GM12878 (cell line): ENCODE data around the gene ACRBP. TPM values are rescaled to one million over a fixed set of nuclear protein-coding genes. Genes with fewer than 3 reads are reported as not detected.
A peak's percentile ranks its signal among the peaks of the same experiment; 100 is the strongest.

Source experiments
- BACH1 ChIP-seq: fragments of 450-650 bp; IDR thresholded peaks from 2 replicates; pipeline ENCODE4 v1.6.1; 2017; ENCODE audit warnings: mild to moderate bottlenecking, borderline replicate concordance
- BCL11A ChIP-seq: IDR thresholded peaks from 2 replicates; pipeline ENCODE4 v1.6.1; 2011; ENCODE audit warnings: low read depth, low read length
- BRCA1 ChIP-seq: IDR thresholded peaks from 2 replicates; pipeline ENCODE4 v1.6.1; 2011; ENCODE audit warnings: low read depth, low read length, improper control_type of control experiment
- EED ChIP-seq: sonication (generic); IDR thresholded peaks from 2 replicates; pipeline ENCODE4 v1.6.1; 2016; ENCODE audit warnings: antibody characterized with exemption, low read depth
- MEF2A ChIP-seq: IDR thresholded peaks from 2 replicates; pipeline ENCODE4 v1.6.1; 2011; ENCODE audit warnings: low read depth, mild to moderate bottlenecking, low read length, moderate library complexity; ENCODE audit not compliant: insufficient read depth
- MYB ChIP-seq: fragments of 150-350 bp; IDR thresholded peaks from 2 replicates; pipeline ENCODE4 v1.6.1; 2014; ENCODE audit warnings: mild to moderate bottlenecking, low read depth, low read length, borderline replicate concordance
- NBN ChIP-seq: fragments of 450-650 bp; IDR thresholded peaks from 2 replicates; pipeline ENCODE4 v1.6.1; 2016
- NRF1 ChIP-seq: conservative IDR thresholded peaks from 2 replicates; pipeline ENCODE4 v1.6.1; 2011; ENCODE audit warnings: mild to moderate bottlenecking, low read depth, low read length, improper control_type of control experiment
- SMAD1 ChIP-seq: fragments of 450-650 bp; IDR thresholded peaks from 2 replicates; pipeline ENCODE4 v1.6.1; 2018; ENCODE audit warnings: mild to moderate bottlenecking, low read depth; ENCODE audit not compliant: partially characterized antibody
- YBX1 ChIP-seq: fragments of 450-650 bp; IDR thresholded peaks from 2 replicates; pipeline ENCODE4 v1.6.1; 2016; ENCODE audit warnings: antibody characterized with exemption
- polyA plus RNA-seq, 11 experiments: library from polyadenylated mRNA; depleted of rRNA in 4 of 11; unstranded in 6 of 11; stranded (reverse) in 5 of 11; fragments of >200 nt; fragmentation: Nextera tagmentation in 4 of 11; fragmentation: Illumina TruSeq in 1 of 11; extraction: Ambion mirVana in 4 of 11; extraction: Trizol in 1 of 11; gene quantifications; 1 replicate in 1 of 11; 2 replicates in 10 of 11; pipeline versions ENCODE4 v1.2.1 to v1.2.3, GENCODE V29; 2011 to 2016; ENCODE audit warnings: inconsistent platforms in 2 of 11, missing spikeins in 2 of 11, low read depth in 1 of 11
- total RNA-seq, 4 experiments: library from RNA; depleted of rRNA in 3 of 4; stranded (reverse); fragments of >200 nt in 3 of 4; fragmentation: Illumina TruSeq in 1 of 4; extraction: Trizol in 1 of 4; gene quantifications; 2 replicates each; pipeline versions ENCODE4 v1.2.1 to v1.2.3, GENCODE V29; 2013 to 2021
- TF ChIP-seq, protein P1 (sequence below): fragments of 450-650 bp; IDR thresholded peaks from 2 replicates; pipeline ENCODE4 v1.6.1; 2017; ENCODE audit warnings: mild to moderate bottlenecking, moderate library complexity

Gene ACRBP
- total and polyA plus RNA-seq, 10 of the 15 experiments (the other 5 are each of a cell fraction or from before 2014, with no cell fraction given): 0.54 to 1.4 (median 0.87) TPM

DNA sequence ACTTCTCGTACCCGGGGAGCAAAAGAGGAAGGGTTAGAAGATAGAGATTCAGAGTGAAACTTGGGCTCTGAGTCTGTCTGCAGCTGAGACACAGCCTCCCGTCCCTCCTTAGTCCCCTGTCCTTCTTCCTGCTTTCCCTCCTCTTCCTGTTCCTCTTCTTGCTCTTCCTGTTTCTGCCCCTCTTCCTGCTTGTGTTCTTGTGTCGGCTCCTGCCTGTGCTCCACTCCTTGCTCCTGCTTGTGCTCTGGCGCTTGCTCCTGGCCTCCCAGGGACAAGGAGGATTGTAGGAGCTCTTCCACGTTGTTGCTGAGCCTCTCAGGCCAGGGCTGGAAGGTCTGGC, 3.0 kb downstream of the ACRBP start (continued):
- TF ChIP-seq MYB: no peak
- TF ChIP-seq, protein P1, sequence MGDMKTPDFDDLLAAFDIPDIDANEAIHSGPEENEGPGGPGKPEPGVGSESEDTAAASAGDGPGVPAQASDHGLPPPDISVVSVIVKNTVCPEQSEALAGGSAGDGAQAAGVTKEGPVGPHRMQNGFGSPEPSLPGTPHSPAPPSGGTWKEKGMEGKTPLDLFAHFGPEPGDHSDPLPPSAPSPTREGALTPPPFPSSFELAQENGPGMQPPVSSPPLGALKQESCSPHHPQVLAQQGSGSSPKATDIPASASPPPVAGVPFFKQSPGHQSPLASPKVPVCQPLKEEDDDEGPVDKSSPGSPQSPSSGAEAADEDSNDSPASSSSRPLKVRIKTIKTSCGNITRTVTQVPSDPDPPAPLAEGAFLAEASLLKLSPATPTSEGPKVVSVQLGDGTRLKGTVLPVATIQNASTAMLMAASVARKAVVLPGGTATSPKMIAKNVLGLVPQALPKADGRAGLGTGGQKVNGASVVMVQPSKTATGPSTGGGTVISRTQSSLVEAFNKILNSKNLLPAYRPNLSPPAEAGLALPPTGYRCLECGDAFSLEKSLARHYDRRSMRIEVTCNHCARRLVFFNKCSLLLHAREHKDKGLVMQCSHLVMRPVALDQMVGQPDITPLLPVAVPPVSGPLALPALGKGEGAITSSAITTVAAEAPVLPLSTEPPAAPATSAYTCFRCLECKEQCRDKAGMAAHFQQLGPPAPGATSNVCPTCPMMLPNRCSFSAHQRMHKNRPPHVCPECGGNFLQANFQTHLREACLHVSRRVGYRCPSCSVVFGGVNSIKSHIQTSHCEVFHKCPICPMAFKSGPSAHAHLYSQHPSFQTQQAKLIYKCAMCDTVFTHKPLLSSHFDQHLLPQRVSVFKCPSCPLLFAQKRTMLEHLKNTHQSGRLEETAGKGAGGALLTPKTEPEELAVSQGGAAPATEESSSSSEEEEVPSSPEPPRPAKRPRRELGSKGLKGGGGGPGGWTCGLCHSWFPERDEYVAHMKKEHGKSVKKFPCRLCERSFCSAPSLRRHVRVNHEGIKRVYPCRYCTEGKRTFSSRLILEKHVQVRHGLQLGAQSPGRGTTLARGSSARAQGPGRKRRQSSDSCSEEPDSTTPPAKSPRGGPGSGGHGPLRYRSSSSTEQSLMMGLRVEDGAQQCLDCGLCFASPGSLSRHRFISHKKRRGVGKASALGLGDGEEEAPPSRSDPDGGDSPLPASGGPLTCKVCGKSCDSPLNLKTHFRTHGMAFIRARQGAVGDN: no peak
- no peak for TF ChIP-seq NRF1
- TF ChIP-seq BACH1: no peak
- no peak for TF ChIP-seq BCL11A
- no peak for TF ChIP-seq BRCA1
- TF ChIP-seq NBN: no peak
- peak; percentile 78 for TF ChIP-seq EED
- TF ChIP-seq SMAD1: no peak
- TF ChIP-seq YBX1: no peak
- TF ChIP-seq MEF2A: no peak
